ENCODE results near the gene RAB39A.
A peak's percentile ranks its signal among the peaks of the same experiment; 100 is the strongest.

RAB39A gene

DNA sequence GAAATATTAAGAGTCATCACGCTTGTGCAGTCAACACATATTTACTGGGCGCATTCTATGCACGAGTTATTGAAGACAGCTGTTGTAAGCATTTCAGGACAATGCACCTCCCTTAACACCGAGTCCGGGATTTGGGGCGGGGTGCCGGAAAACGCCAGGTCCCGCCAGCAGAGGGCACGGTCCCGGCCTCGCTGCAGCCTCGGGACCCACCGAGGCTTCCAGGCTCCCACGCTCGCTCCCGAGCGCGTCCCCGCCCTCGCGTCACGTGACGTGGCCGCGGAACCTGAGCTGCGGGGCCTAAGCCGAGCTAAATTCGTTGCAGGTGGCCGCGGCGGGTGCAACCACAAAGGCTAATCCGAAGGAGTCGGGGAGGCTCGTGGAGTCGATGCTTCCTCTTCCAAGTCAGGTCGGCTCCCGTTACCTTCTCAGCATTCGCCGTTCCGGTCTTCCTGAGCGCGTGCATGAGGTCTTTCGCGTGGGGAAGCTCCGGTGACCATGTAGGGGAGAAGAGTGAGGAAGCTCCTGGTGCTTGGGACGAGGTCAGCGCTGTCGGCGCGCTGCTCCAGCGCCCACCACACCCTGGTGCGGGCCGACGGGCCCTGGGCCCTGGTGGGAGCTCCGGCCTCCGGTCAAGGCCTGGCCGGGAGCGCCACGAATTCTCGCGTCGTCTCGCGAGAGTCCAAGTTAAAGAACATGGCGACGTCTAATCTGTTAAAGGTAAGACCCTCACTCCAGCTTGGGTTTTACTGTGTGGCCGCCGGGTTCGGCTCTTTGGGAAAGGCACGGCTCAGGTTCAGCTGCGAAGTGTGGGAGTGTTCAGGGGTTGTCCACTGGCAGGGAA is 80.6 kb downstream of the RAB39A start, which contains the start of gene CUL5:
TSS of gene CUL5 (plus strand) at position 243 of the 841 bp plus-strand sequence. CDS start at position 694, 451 bp downstream.
- Histone ChIP-seq H3K36me3 (ENCODE audit: control insufficient read depth, insufficient read depth, low read length) (no peaks in the 10 kb centered on the region), H3K9ac (ENCODE audit: low read depth, low read length) (peak within 1 kb of the TSS; percentile 98), H3K4me3 (ENCODE audit: low read depth, low read length) (peak within 1 kb of the TSS; percentile 99), H3K4me1 (ENCODE audit: control insufficient read depth, insufficient read depth, low read length) (peaks cover 5% of the 10 kb centered on the region), H3K9me3 (ENCODE audit: control insufficient read depth, insufficient read depth, low read length) (no peaks in the 10 kb centered on the region), H3K27me3 (ENCODE audit: control insufficient read depth, insufficient read depth, low read length) (no peaks in the 10 kb centered on the region)

DNA sequence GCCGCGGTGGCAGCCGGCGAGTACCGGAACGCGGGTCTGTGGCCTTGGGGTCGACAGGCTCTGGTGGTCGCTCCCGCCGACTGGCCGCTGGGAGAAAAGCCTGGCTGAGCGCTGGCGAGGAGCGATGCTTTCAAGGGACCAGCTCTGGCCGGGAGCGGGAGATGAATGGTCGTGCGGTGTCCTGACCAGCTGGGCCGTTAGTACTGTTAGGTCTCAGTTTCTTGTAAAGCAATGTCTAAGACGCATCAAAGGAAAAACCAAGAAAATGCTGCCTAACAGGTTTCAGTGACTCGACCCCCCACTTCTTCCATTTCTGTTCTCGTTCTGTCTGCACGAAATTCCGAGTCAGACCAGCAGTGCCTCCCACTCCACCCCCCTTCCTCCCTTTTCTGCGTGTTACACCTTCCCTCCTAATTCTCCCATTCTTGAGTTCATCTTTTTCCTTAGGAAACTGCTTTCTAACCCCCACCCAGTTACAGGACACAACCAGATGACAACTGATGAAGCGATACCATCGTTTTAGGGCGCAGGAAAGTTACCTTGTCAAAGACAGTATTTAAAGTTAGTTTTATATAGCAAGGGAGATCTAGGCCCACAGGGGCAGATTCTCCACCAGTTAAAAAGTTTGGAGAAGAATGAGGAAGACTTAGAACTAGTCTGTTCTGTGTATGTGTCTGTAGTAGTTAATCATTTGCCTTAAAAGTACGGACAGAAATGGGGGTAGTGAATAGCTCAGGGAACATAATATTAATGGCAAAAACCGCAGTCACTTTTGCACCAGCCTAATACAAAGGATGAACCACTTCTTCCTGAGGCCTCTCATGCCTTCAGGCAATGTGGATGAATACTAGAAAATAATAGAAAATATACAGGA is 81.5 kb downstream of the RAB39A start:
- Histone ChIP-seq H3K9ac (ENCODE audit: low read depth, low read length) (peak overlapping the region; percentile 98), H3K4me1 (ENCODE audit: control insufficient read depth, insufficient read depth, low read length) (peaks cover 8% of the 10 kb centered on the region), H3K27me3 (ENCODE audit: control insufficient read depth, insufficient read depth, low read length) (no peaks in the 10 kb centered on the region), H3K4me3 (ENCODE audit: low read depth, low read length) (peak overlapping the region; percentile 99), H3K36me3 (ENCODE audit: control insufficient read depth, insufficient read depth, low read length) (no peaks in the 10 kb centered on the region), H3K9me3 (ENCODE audit: control insufficient read depth, insufficient read depth, low read length) (no peaks in the 10 kb centered on the region)

DNA sequence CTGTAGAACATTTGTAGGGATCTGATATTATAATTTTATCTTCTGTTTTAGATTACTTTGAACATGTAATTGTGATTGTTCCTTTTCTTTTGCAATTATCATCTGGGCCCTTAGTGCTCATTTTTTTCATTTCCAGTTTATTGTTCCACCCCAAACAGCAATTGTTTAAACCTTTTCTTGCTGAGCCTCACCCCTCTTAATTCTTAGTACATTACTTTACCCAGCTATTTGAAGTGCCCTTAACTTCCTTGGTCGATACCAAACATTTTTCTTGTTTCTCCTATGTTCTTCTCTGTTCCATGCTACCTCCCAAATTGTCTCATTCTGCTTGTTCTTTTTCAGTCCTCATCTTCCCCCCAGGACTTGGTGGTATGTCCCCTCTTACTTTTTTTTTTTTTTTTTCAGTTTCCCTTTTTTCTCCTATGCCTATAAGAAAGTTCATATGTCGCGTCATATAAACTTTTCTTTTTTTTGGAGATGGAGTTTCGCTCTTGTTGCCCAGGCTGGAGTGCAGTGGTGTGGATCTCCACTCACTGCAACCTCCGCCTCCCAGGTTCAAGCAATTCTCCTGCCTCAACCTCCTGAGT is 84.0 kb downstream of the RAB39A start:
- Histone ChIP-seq H3K36me3 (ENCODE audit: control insufficient read depth, insufficient read depth, low read length) (no peaks in the 10 kb centered on the region), H3K9me3 (ENCODE audit: control insufficient read depth, insufficient read depth, low read length) (no peaks in the 10 kb centered on the region), H3K9ac (ENCODE audit: low read depth, low read length) (no peak overlapping the region), H3K4me1 (ENCODE audit: control insufficient read depth, insufficient read depth, low read length) (peaks cover 8% of the 10 kb centered on the region), H3K4me3 (ENCODE audit: low read depth, low read length) (no peak overlapping the region), H3K27me3 (ENCODE audit: control insufficient read depth, insufficient read depth, low read length) (no peaks in the 10 kb centered on the region)
